PC-3 (cell line): Measurements from ENCODE around the gene ACER2. TPM values are rescaled to one million over a fixed set of nuclear protein-coding genes. Genes with fewer than 3 reads are reported as not detected.

Experiments
- ATAC-seq: fragments of 200-7000 bp; cut with Tn5 transposase; 2 replicates; pipeline ENCODE4 v1.9.1; 2020; ENCODE audit warnings: mild to moderate bottlenecking, moderate library complexity
- BruUV-seq: library from RNA; stranded (reverse); fragments of 400-500 nt; replicated peaks from 2 replicates; lab custom pipeline; 2021; lab: Mats Ljungman, UMichigan
- CTCF ChIA-PET: fragments of 300-600 bp; sonication (Branson Sonifier 250); formaldehyde crosslinking; loops from one replicate; lab custom pipeline; 2022; ENCODE audit warnings: antibody characterized with exemption; lab: Charles Lee
- POLR2A ChIA-PET: fragments of 300-600 bp; sonication (Branson Sonifier 250); formaldehyde crosslinking; loops from one replicate; lab custom pipeline; 2022; ENCODE audit warnings: antibody characterized with exemption; ENCODE audit not compliant: unreplicated experiment; lab: Charles Lee
- DNase-seq: peaks from one replicate; pipeline ENCODE4 v3.0.0-alpha.2; 2015
- H2AFZ ChIP-seq: fragments of 300-600 bp; sonication (generic); 2 replicates; pipeline ENCODE4 v1.6.0; 2016; ENCODE audit warnings: antibody characterized with exemption, low read length
- H3F3A ChIP-seq: fragments of 300-600 bp; sonication (generic); one replicate; pipeline ENCODE4 v1.6.0; 2017; ENCODE audit warnings: antibody characterized with exemption, low read length, control low read depth, mild to moderate bottlenecking; ENCODE audit not compliant: unreplicated experiment
- H3K27ac ChIP-seq: fragments of 300-600 bp; sonication (generic); 2 replicates; pipeline ENCODE4 v1.5.1; 2016; ENCODE audit warnings: mild to moderate bottlenecking, low read length
- H3K27me3 ChIP-seq: fragments of 300-600 bp; sonication (generic); 2 replicates; pipeline ENCODE4 v1.6.1; 2016; ENCODE audit warnings: low read length, mixed read lengths
- H3K36me3 ChIP-seq: fragments of 300-600 bp; sonication (generic); 2 replicates; pipeline ENCODE4 v1.6.1; 2016; ENCODE audit warnings: low read depth, mixed run types, low read length, mixed read lengths
- H3K4me1 ChIP-seq: fragments of 300-600 bp; sonication (generic); 2 replicates; pipeline ENCODE4 v1.5.1; 2016; ENCODE audit warnings: low read length; ENCODE audit not compliant: insufficient read depth
- H3K4me2 ChIP-seq: fragments of 300-600 bp; sonication (generic); 2 replicates; pipeline ENCODE4 v1.6.0; 2016; ENCODE audit warnings: low read length
- H3K4me3 ChIP-seq: fragments of 300-600 bp; sonication (generic); 2 replicates; pipeline ENCODE4 v1.5.1; 2016; ENCODE audit warnings: mild to moderate bottlenecking, low read length, mixed read lengths
- H3K79me2 ChIP-seq: fragments of 300-600 bp; sonication (generic); 2 replicates; pipeline ENCODE4 v1.6.1; 2017; ENCODE audit warnings: low read length, mixed read lengths
- H3K9ac ChIP-seq: fragments of 300-600 bp; sonication (generic); 2 replicates; pipeline ENCODE4 v1.6.0; 2016; ENCODE audit warnings: mild to moderate bottlenecking, low read length
- H3K9me2 ChIP-seq: fragments of 300-600 bp; sonication (generic); replicated peaks from 2 replicates; pipeline ENCODE4 v1.6.1; 2016; ENCODE audit warnings: mixed run types, low read length, mixed read lengths
- H3K9me3 ChIP-seq: fragments of 300-600 bp; sonication (generic); 2 replicates; pipeline ENCODE4 v1.6.1; 2016; ENCODE audit warnings: low read length, mixed read lengths
- H4K20me1 ChIP-seq: fragments of 300-600 bp; sonication (generic); 2 replicates; pipeline ENCODE4 v1.6.1; 2016; ENCODE audit warnings: low read length, mixed read lengths
- EZH2 ChIP-seq: fragments of 300-600 bp; sonication (generic); IDR thresholded peaks from one replicate; pipeline ENCODE4 v1.6.1; 2017; ENCODE audit warnings: antibody characterized with exemption, mild to moderate bottlenecking, low read length; ENCODE audit not compliant: unreplicated experiment
- EZH2phosphoT487 ChIP-seq: fragments of 300-600 bp; sonication (generic); IDR thresholded peaks from 2 replicates; pipeline ENCODE4 v1.6.1; 2018; ENCODE audit warnings: mild to moderate bottlenecking, antibody characterized with exemption, low read length, borderline replicate concordance
- intact Hi-C: fragments of 100-400 bp; cut with micrococcal nuclease; formaldehyde crosslinking; loops from 2 replicates; pipeline ENCODE4 v1.9.0; 2023
- total RNA-seq: library from RNA; depleted of rRNA; stranded (reverse); fragments of >200 nt; gene quantifications from 2 replicates; pipeline ENCODE4 v1.2.3, GENCODE V29; 2014
- TF ChIP-seq, protein P1 (sequence below): fragments of 300-600 bp; sonication (generic); conservative IDR thresholded peaks from 2 replicates; pipeline ENCODE4 v1.5.1; 2017; ENCODE audit warnings: antibody characterized with exemption, low read depth, mild to moderate bottlenecking, low read length

Gene ACER2
- total RNA-seq, 1 experiment from 2014 or later: 2.4 TPM

DNA sequence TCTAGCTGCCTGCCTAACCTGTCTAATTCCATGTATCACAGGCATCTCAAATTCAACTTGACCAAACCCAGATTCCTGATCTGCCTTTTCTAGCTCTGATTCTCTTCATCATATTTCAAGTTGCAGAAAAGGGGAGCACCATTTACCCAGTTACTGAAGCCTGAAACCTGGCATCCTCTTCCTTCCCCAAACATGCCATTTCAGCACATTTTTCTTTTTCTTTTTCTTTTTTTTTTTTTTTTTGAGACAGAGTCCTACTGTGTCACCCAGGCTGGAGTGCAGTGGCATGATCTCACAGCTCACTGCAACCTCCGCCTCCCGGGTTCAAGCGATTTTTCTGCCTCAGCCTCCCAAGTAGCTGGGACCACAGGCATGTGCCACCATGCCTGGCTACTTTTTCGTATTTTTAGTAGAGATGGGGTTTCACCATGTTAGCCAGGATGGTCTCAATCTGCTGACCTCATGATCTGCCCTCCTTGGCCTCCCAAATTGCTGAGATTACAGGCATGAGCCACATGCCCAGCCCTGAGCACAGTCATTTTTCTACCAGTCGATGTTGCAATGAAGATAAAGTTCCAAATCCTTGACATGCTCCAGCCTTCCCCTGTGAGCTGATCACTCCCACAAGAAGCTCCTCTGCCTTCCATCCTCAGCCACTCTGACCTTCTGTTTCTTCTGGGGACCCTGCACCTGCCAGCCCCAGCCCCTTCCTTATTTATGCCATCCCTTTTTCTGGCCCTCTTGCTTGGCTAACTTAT, 32.2 kb downstream of the ACER2 start:
- no peak for ATAC-seq

DNA sequence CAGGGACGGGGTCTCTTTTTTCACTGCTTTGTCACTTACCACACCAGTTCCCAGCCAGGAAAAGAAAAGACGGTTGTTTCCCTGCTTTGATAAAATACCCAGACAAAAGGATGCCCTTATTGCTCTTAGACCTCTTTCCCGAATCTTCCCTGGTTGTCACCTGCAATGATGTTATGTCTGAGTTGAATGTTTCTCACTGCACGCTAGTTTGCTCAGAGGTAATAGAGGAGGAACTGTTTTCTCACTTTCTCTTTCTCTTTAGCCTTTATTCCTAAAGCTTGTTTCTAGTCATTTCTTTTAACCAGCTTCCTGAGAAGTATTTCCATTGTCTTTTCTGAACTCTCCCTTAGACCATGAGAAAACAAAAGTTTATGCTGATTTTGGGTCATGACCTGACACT, 32.9 kb downstream of the ACER2 start:
- no peaks in the 10 kb centered on the region for H3K36me3 ChIP-seq
- no peaks in the 10 kb centered on the region for H3K9me3 ChIP-seq
- no peaks in the 10 kb centered on the region for H3F3A ChIP-seq
- TF ChIP-seq EZH2phosphoT487 (no peak), EZH2 (no peak)
- TF ChIP-seq, protein P1, sequence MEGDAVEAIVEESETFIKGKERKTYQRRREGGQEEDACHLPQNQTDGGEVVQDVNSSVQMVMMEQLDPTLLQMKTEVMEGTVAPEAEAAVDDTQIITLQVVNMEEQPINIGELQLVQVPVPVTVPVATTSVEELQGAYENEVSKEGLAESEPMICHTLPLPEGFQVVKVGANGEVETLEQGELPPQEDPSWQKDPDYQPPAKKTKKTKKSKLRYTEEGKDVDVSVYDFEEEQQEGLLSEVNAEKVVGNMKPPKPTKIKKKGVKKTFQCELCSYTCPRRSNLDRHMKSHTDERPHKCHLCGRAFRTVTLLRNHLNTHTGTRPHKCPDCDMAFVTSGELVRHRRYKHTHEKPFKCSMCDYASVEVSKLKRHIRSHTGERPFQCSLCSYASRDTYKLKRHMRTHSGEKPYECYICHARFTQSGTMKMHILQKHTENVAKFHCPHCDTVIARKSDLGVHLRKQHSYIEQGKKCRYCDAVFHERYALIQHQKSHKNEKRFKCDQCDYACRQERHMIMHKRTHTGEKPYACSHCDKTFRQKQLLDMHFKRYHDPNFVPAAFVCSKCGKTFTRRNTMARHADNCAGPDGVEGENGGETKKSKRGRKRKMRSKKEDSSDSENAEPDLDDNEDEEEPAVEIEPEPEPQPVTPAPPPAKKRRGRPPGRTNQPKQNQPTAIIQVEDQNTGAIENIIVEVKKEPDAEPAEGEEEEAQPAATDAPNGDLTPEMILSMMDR: no peak
- BruUV-seq: no TSS peak
- no peak for DNase-seq
- H2AFZ ChIP-seq: no peak overlapping the region
- no peak for ATAC-seq
- no peak overlapping the region for H3K27ac ChIP-seq
- no peaks in the 10 kb centered on the region for H3K4me1 ChIP-seq
- ChIA-PET POLR2A (no interaction called here), CTCF (no interaction called here)
- no peak overlapping the region for H3K4me2 ChIP-seq
- H3K4me3 ChIP-seq: no peak overlapping the region
- H3K27me3 ChIP-seq: no peaks in the 10 kb centered on the region
- no peak overlapping the region for H3K9ac ChIP-seq
- H3K9me2 ChIP-seq: no peaks in the 10 kb centered on the region
- intact Hi-C loops: no loop called here
- H3K79me2 ChIP-seq: no peaks in the 10 kb centered on the region
- no peaks in the 10 kb centered on the region for H4K20me1 ChIP-seq

More for the DNA sequence above, 32.2 kb downstream of the ACER2 start:
- no TSS peak for BruUV-seq
- H3K79me2 ChIP-seq: no peaks in the 10 kb centered on the region
- H3K9me3 ChIP-seq: no peaks in the 10 kb centered on the region
- no peak overlapping the region for H3K27ac ChIP-seq
- TF ChIP-seq EZH2: no peak
- TF ChIP-seq, protein P1: no peak
- TF ChIP-seq EZH2phosphoT487: no peak
- POLR2A ChIA-PET: no interaction called here
- no peak overlapping the region for H3K9ac ChIP-seq
- no peaks in the 10 kb centered on the region for H3K9me2 ChIP-seq
- intact Hi-C loops: no loop called here
- no peak for DNase-seq
- no peaks in the 10 kb centered on the region for H3K27me3 ChIP-seq
- H3F3A ChIP-seq: no peaks in the 10 kb centered on the region
- no peaks in the 10 kb centered on the region for H4K20me1 ChIP-seq
- H2AFZ ChIP-seq: no peak overlapping the region
- CTCF ChIA-PET: no interaction called here
- H3K4me2 ChIP-seq: no peak overlapping the region
- no peak overlapping the region for H3K4me3 ChIP-seq
- no peaks in the 10 kb centered on the region for H3K4me1 ChIP-seq
- H3K36me3 ChIP-seq: no peaks in the 10 kb centered on the region

DNA sequence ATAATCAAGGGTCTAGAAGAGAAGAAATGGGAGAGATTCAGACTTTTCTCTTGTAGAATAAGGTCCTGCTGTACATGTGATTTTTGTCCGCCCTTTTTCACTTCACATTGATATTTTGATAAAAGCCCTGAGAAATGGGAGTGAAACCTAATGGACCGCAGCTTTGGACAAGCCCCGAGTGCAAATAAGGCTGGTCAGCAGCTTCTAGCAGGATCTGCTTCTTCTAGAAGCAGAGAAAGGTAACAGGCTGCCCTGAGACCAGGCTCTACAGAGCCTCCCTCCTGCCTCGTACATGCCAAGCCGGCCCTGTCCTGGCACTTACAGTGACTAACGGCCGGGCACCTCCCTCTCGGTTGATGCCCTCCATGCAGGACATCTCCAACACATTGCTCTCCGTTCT, 33.4 kb downstream of the ACER2 start:
- Histone ChIP-seq H3K36me3 (no peaks in the 10 kb centered on the region), H3K4me3 (no peak overlapping the region), H2AFZ (no peak overlapping the region), H3K79me2 (no peaks in the 10 kb centered on the region), H3K9ac (no peak overlapping the region), H3K4me1 (no peaks in the 10 kb centered on the region), H3F3A (no peaks in the 10 kb centered on the region), H4K20me1 (no peaks in the 10 kb centered on the region), H3K27ac (no peak overlapping the region), H3K9me3 (no peaks in the 10 kb centered on the region), H3K4me2 (no peak overlapping the region), H3K9me2 (no peaks in the 10 kb centered on the region), H3K27me3 (no peaks in the 10 kb centered on the region)
- intact Hi-C loops: no loop called here
- POLR2A ChIA-PET: no interaction called here
- DNase-seq: no peak
- ATAC-seq: no peak
- BruUV-seq: no TSS peak
- CTCF ChIA-PET: no interaction called here
- TF ChIP-seq, protein P1: no peak
- no peak for TF ChIP-seq EZH2
- no peak for TF ChIP-seq EZH2phosphoT487
